Stimulated activated CD4-positive, alpha-beta T cell treated with anti-CD3 and anti-CD28 coated beads, TNF-alpha, amount 100 ng/mL, for 1 hour (primary cell): Measurements from ENCODE around the gene ZNF827.

Source experiments
- DNase-seq, 3 donors: peaks; one replicate each; pipeline ENCODE4 v3.0.0-alpha.2; 2020; ENCODE audit warnings: low read depth in 3 of 3, low spot score in 1 of 3

The ZNF827 gene

DNA sequence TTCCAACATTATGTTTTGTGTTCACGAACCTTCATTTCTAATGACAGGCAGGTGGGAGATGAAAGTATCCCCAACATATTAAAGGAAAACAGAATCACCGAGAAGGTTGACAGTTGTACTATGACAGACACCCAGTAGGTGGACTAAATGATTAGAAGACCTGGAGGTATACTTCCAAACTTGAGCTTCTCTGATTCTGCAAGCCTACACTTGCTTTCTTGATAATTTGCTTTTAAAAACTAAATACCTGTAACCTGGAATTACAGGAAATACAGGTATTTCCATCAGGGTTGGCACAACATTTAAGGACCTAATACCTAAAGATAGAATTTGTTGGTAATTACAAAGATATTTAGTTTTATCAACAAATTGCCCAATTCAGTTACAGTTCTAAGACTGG lies 215.3 kb downstream of the ZNF827 start:
- no peak for DNase-seq

DNA sequence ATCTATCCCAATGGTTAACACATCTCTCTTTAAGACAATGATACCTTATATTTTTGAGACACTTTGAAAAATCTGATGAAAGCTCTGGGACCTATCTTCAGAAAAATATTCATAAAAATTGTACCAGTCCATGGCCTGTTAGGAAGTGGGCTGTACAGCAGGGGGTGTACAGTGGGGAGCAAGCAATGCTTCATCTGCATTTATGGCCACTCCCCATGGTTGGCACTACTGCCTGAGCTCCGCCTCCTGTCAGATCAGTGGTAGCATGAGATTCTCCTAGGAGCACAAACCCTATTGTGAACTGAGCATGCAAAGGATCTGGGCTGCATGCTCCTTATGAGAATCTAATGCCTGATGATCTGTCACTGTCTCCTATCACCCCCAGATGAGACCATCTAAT lies 216.1 kb downstream of the ZNF827 start:
- DNase-seq = no peak

DNA sequence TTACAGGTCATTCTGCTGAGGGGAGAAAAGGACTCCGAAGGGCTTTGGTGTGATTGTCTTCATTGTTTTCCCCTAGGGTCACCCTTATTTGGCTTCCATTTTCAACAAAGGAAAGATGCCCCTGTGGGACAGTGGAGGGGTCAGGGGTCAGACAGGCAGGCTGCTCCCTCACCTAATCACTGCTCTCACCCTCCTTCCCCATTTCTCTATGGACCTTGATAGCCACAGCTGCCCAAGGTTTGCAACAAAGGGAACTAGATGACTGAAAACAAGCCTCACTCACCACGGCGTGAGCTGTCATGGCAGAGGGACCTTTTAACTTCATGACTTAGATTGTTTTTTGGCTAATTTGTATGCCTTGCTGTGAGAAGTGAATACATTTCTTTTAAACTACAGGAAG lies 218.0 kb downstream of the ZNF827 start:
- DNase-seq = no peak

DNA sequence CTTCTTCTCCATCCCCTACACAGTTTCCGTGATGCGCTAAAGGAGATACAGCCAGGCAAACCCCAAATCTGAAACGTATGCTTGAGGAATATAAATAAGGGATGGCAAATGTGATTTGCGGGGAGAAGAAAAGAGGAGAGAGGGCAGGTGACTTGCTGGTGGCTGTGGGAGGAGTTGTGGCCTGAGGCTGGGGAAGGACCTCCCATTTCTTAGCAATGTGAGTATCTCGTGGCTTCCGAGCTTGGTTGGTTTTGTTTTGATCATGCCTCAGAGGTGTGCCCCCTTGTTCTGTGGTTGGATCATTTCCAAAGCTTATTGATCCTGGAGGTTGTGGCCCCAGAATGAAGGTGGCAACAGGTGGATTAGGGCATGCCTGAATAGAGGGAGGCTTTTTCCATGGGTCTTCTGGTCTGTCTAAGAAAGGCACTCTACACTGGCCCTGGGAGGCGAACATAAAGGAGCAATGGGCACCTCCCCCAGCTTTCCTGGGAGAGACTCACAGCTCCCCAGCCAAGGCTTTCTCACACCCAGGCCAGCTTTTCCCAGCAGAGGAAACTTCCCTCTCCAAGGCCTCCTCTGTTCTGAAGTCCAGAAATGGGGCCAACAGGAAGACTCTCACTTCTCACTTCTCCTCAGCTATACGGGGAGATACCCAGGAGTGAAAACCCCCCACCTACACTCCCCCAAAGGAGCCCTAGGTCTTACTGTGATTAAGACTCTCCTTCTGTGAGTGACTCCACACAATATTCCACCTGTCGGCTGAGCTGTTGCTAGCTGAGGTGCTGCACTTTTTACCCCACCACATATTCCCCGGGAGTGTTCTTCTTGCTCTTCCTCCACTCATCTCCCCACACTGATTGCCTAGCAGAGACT lies 218.6 kb downstream of the ZNF827 start:
- no peak for DNase-seq

DNA sequence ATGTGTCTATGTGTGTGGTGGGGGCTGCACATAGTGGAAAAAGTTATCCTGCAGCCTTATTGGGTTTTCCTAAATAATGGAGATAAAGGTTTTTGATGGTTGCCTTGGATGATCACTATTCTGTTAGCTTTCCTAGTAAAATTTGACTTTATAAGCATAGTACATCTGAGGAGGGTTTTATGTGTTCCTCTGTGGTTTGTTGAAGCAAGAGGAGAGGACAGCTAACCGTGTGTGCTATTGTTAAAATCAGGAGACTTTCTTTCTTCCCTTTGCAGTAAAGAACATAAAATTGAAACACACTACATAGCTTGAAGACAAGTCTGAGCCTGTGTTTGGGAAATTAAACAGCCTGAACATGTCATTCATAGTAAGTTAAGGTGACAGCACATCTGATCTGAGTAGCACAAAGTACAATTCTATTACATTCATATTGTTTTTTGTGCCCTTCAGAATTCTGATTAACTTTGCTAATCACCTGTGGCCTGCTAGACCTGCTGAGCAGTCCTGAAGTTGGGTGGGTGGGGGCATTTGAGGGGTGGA lies 221.9 kb downstream of the ZNF827 start:
- no peak for DNase-seq

DNA sequence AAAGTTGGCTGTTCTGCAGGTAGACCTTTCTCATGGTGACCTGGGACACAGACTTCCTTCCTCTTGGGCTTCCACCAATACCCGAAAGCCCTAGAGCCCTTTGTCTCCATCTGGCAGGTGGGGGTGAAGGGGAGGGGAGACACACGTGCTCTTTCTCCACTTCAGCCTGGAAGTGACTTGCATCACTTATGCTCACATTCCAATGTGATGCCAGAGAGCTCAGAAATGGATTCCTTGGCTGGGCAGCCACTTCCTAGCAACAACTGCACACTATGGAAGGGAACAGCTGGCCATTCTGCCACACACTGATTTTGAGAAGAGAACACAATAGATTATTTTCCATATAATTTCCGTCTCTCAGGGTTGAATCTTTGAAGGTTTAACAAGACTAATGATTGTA lies 222.4 kb downstream of the ZNF827 start:
- DNase-seq = no peak

DNA sequence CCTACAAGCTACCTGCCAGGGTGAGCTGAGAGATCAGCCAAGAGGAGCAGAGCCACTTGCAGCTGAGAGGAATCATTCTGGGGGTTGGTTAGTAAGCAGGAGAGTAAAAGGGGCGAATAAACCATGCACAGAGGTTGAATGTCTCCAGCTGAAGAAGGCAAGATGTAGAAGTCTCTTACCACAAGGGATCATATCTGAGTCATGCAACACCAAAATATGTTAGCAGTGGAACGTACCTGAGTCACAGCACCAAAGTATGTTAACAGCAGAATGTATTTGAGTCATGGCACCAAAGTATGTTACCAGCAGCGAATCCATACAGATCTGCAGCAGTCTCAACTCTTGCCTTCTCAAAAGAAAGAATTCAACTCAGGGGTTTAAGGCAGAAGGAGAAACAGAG lies 228.8 kb downstream of the ZNF827 start:
- no peak for DNase-seq

DNA sequence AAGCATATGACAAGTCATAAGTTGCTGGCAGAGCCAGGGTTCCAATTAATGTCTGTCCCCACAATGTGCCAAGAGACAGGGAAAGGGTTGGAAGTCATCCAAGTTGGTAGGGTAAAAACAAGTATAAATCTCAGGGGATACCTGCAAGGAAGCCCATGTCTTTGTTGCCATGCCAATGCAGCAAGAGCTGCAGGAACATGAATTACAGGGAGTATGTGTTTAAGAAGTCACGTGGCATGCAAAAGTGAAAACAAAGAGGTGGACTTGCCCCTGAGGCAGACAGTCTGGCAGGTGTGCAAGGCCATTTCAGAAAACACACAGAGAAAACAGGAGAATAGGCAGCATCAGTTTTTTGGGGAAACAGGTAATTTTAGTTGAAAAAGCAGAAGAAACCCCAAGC lies 229.3 kb downstream of the ZNF827 start:
- DNase-seq = no peak
